H1 (cell line): Measurements from ENCODE around the gene NRL. TPM values are rescaled to one million over a fixed set of nuclear protein-coding genes. Genes with fewer than 3 reads are reported as not detected.

ENCODE experiments used
- CTCF ChIA-PET: fragments of 300-600 bp; sonication (Branson Sonifier 250); formaldehyde crosslinking; loops from one replicate; lab custom pipeline; 2021; ENCODE audit not compliant: partially characterized antibody; lab: Charles Lee
- POLR2A ChIA-PET: fragments of 300-600 bp; sonication (Branson Sonifier 250); formaldehyde crosslinking; loops from one replicate; lab custom pipeline; 2021; ENCODE audit warnings: inconsistent platforms; ENCODE audit not compliant: partially characterized antibody; lab: Charles Lee
- DNase-seq, 2 experiments: peaks; one replicate each; pipeline versions ENCODE4 v3.0.0 to v3.0.0-alpha.2; 2010 to 2022; ENCODE audit warnings: low spot score in 2 of 2, low read depth in 1 of 2, mixed read lengths in 1 of 2
- FAIRE-seq: peaks from 2 replicates; lab custom pipeline; 2011; peaks lifted over from hg19 to GRCh38; lab: Jason Lieb, UNC
- H2AFZ ChIP-seq: 2 replicates; pipeline ENCODE4 v1.8.1; 2012; ENCODE audit warnings: low read length, inconsistent platforms
- H2AK5ac ChIP-seq: 2 replicates; pipeline ENCODE4 v1.6.1; 2013; ENCODE audit warnings: low read depth, low read length
- H2BK120ac ChIP-seq: replicated peaks from 2 replicates; pipeline ENCODE3; 2013; ENCODE audit warnings: low read depth, low read length, inconsistent platforms
- H2BK12ac ChIP-seq: 2 replicates; pipeline ENCODE4 v1.6.1; 2013; ENCODE audit warnings: low read depth, low read length
- H2BK15ac ChIP-seq: 2 replicates; pipeline ENCODE4 v1.6.1; 2013; ENCODE audit warnings: low read length
- H2BK20ac ChIP-seq: 2 replicates; pipeline ENCODE4 v1.6.1; 2013; ENCODE audit warnings: low read length
- H2BK5ac ChIP-seq: 2 replicates; pipeline ENCODE4 v1.6.1; 2013; ENCODE audit warnings: low read depth, low read length
- H3K14ac ChIP-seq: 2 replicates; pipeline ENCODE4 v1.6.1; 2013; ENCODE audit warnings: inconsistent platforms; ENCODE audit not compliant: insufficient read length
- H3K18ac ChIP-seq: 2 replicates; pipeline ENCODE4 v1.6.1; 2013; ENCODE audit warnings: low read length; ENCODE audit errors: extremely low read depth
- H3K23ac ChIP-seq: 2 replicates; pipeline ENCODE4 v1.6.1; 2013; ENCODE audit warnings: inconsistent platforms; ENCODE audit not compliant: insufficient read length
- H3K23me2 ChIP-seq: 2 replicates; pipeline ENCODE4 v1.6.1; 2013; ENCODE audit warnings: low read depth, low read length
- H3K27ac ChIP-seq: 2 replicates; pipeline ENCODE4 v1.6.1; 2011; ENCODE audit warnings: low read depth, low read length, inconsistent platforms
- H3K27me3 ChIP-seq, 4 experiments: replicated peaks in 1 of 4; 1 replicate in 1 of 4; 2 replicates in 3 of 4; pipeline versions ENCODE4 v1.6.1 to v1.8.1; 2011 to 2013; ENCODE audit warnings: low read length in 3 of 4, mild to moderate bottlenecking in 3 of 4, inconsistent platforms in 2 of 4, mixed read lengths in 2 of 4, moderate library complexity in 1 of 4; ENCODE audit not compliant: control insufficient read depth in 3 of 4, insufficient read depth in 3 of 4; ENCODE audit errors: extremely low read depth in 1 of 4
- H3K36me3 ChIP-seq, 4 experiments: 2 replicates each; pipeline versions ENCODE4 v1.6.1 to v1.8.1; 2011 to 2013; ENCODE audit warnings: mild to moderate bottlenecking in 4 of 4, low read length in 3 of 4, moderate library complexity in 2 of 4, control low read depth in 1 of 4, inconsistent platforms in 1 of 4; ENCODE audit not compliant: insufficient read depth in 4 of 4, control insufficient read depth in 2 of 4
- H3K4ac ChIP-seq: replicated peaks from 2 replicates; pipeline ENCODE3; 2013; ENCODE audit warnings: low read length, low read depth, mixed read lengths, inconsistent platforms; ENCODE audit not compliant: insufficient read length
- H3K4me1 ChIP-seq, 4 experiments: replicated peaks in 1 of 4; 1 replicate in 1 of 4; 2 replicates in 3 of 4; pipeline versions ENCODE4 v1.6.1 to v1.8.1; 2011 to 2013; ENCODE audit warnings: low read length in 3 of 4, inconsistent platforms in 2 of 4, mixed read lengths in 1 of 4; ENCODE audit not compliant: insufficient read depth in 4 of 4, control insufficient read depth in 3 of 4
- H3K4me2 ChIP-seq, 2 experiments: 2 replicates each; pipeline versions ENCODE4 v1.6.1 to v1.8.1; 2011 to 2013; ENCODE audit warnings: low read depth in 2 of 2, low read length in 2 of 2, control low read depth in 1 of 2, inconsistent platforms in 1 of 2, mild to moderate bottlenecking in 1 of 2; ENCODE audit not compliant: insufficient read depth in 1 of 2
- H3K4me3 ChIP-seq, 4 experiments: fragments of 200-600, 300-600 bp in 1 of 4; sonication (generic), shearing (Covaris generic), sonication (Bioruptor Twin) in 1 of 4; 2 replicates each; pipeline versions ENCODE4 v1.5.1 to v1.8.1; 2011 to 2016; ENCODE audit warnings: low read length in 4 of 4, low read depth in 3 of 4, control low read depth in 2 of 4, inconsistent platforms in 2 of 4, mild to moderate bottlenecking in 2 of 4, mixed read lengths in 1 of 4, moderate library complexity in 1 of 4; ENCODE audit not compliant: insufficient read depth in 2 of 4; ENCODE audit errors: extremely low read depth in 1 of 4
- H3K56ac ChIP-seq: replicated peaks from 2 replicates; pipeline ENCODE3; 2013; ENCODE audit warnings: low read depth, mild to moderate bottlenecking, mixed read lengths, low read length, inconsistent platforms; ENCODE audit not compliant: insufficient read length
- H3K79me1 ChIP-seq: 2 replicates; pipeline ENCODE4 v1.6.1; 2013; ENCODE audit warnings: low read depth, low read length, control low read depth
- H3K79me2 ChIP-seq, 2 experiments: 2 replicates each; pipeline versions ENCODE4 v1.6.1 to v1.8.1; 2012 to 2013; ENCODE audit warnings: low read length in 2 of 2, mild to moderate bottlenecking in 2 of 2, inconsistent platforms in 1 of 2; ENCODE audit not compliant: insufficient read depth in 2 of 2, control insufficient read depth in 1 of 2
- H3K9ac ChIP-seq, 4 experiments: replicated peaks in 1 of 4; 1 replicate in 1 of 4; 2 replicates in 3 of 4; pipeline versions ENCODE4 v1.6.1 to v1.8.1; 2011 to 2013; ENCODE audit warnings: low read depth in 3 of 4, low read length in 3 of 4, control low read depth in 2 of 4, mild to moderate bottlenecking in 2 of 4, moderate library complexity in 2 of 4, inconsistent platforms in 1 of 4; ENCODE audit errors: extremely low read depth in 1 of 4
- H3K9me3 ChIP-seq, 2 experiments: 2 replicates each; pipeline versions ENCODE4 v1.6.1 to v1.8.1; 2012 to 2013; ENCODE audit warnings: mild to moderate bottlenecking in 2 of 2, moderate library complexity in 2 of 2, control low read depth in 1 of 2, inconsistent platforms in 1 of 2, low read depth in 1 of 2, low read length in 1 of 2, mixed read lengths in 1 of 2; ENCODE audit not compliant: insufficient read depth in 2 of 2
- H4K20me1 ChIP-seq, 2 experiments: replicated peaks in 1 of 2; 2 replicates each; pipeline versions ENCODE3 to v1.8.1; 2011 to 2013; ENCODE audit warnings: inconsistent platforms in 2 of 2, low read length in 2 of 2, mild to moderate bottlenecking in 1 of 2; ENCODE audit not compliant: insufficient read depth in 2 of 2, control insufficient read depth in 1 of 2
- H4K5ac ChIP-seq: 2 replicates; pipeline ENCODE4 v1.6.1; 2013; ENCODE audit warnings: low read length, low read depth, mixed read lengths, inconsistent platforms; ENCODE audit not compliant: insufficient read length
- H4K8ac ChIP-seq: 2 replicates; pipeline ENCODE4 v1.8.0; 2013; ENCODE audit warnings: mild to moderate bottlenecking, moderate library complexity, low read length, inconsistent platforms; ENCODE audit not compliant: insufficient read depth; ENCODE audit errors: extremely low read depth
- H4K91ac ChIP-seq: replicated peaks from 2 replicates; pipeline ENCODE3; 2013; ENCODE audit warnings: low read length, mixed read lengths, inconsistent platforms; ENCODE audit not compliant: insufficient read length
- FOSL1 ChIP-seq: IDR thresholded peaks from 2 replicates; pipeline ENCODE4 v1.6.1; 2011; ENCODE audit warnings: mild to moderate bottlenecking, low read depth, low read length, moderate library complexity; ENCODE audit not compliant: insufficient read depth
- TEAD4 ChIP-seq: IDR thresholded peaks from 2 replicates; pipeline ENCODE4 v1.6.1; 2012; ENCODE audit warnings: low read depth, low read length, inconsistent platforms, mixed read lengths
- WGBS, 2 experiments: shearing (Covaris generic) in 1 of 2; methylation state at CpG; one replicate each; pipeline versions ENCODE4 v1.1.6 to v1.1.7; 2013 to 2015; ENCODE audit warnings: low lambda C conversion rate in 2 of 2, mixed read lengths in 2 of 2, inconsistent platforms in 1 of 2, low coverage in 1 of 2, missing lambda C conversion rate in 1 of 2; ENCODE audit not compliant: insufficient replicate concordance in 2 of 2, insufficient coverage in 1 of 2, insufficient read length in 1 of 2; ENCODE audit errors: extremely low coverage in 1 of 2, missing lambda C conversion rate in 1 of 2; 5-methylcytosine and 5-hydroxymethylcytosine counted together
- polyA plus RNA-seq, 7 experiments: library from polyadenylated mRNA; depleted of rRNA in 3 of 7; stranded (reverse) in 5 of 7; unstranded in 2 of 7; fragments of >200 nt in 5 of 7; fragments of 200-250 nt in 2 of 7; gene quantifications; 1 replicate in 5 of 7; 2 replicates in 1 of 7; 4 replicates in 1 of 7; pipeline versions ENCODE4 v1.2.1 to v1.2.3, GENCODE V29; 2011 to 2013; ENCODE audit warnings: missing spikeins in 2 of 7, mixed read lengths in 2 of 7
- total RNA-seq: library from RNA; stranded (reverse); fragmentation: NEBNext Ultra II Directional; extraction: Animal tissue kit (Norgen Biotek cat#: 25700); gene quantifications from 2 replicates; pipeline ENCODE4 v1.2.1, GENCODE V29; 2021

Gene NRL
- total and polyA plus RNA-seq, 2 of the 8 experiments (the other 6 are each of a cell fraction or from before 2014, with no cell fraction given), result 1.1 to 2.2 TPM

DNA sequence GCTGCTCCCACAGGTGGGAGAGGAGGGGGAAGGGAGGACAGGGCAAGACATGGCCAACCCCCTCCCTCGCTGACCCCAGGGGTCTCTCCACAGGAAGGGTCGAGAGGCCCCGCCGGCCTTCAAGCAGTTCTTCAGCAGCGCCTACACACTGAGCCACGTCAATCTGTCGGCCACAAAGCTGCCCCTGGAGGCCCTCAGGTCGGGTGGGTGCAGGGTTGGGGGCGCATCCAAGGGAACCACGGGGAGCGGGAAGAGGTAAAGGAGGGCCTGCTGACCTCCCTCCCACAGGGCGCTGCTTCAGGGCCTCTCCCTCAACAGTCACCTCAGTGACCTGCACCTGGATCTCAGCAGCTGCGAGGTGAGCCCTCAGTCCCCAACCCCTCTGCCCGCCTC lies 56.9 kb downstream of the NRL start:
- Histone ChIP-seq H3K36me3 (no peaks in the 10 kb centered on the region; a peak in 1 of 8 replicates), H3K56ac (no peak overlapping the region), H2BK5ac (no peak overlapping the region; the same call in 1 of the 2 replicates), H3K14ac (no peak overlapping the region), H3K4me2 (no peak overlapping the region), H2BK120ac (no peak overlapping the region), H3K9ac (no peak overlapping the region), H4K5ac (no peak overlapping the region), H3K27ac (no peak overlapping the region), H3K23me2 (no peaks in the 10 kb centered on the region), H2BK12ac (no peak overlapping the region), H3K79me1 (no peaks in the 10 kb centered on the region), H3K4me3 (no peak overlapping the region), H2BK20ac (no peak overlapping the region), H4K20me1 (peaks cover 0 to 2% of the 10 kb centered on the region in 2 experiments), H4K8ac (no peak overlapping the region), H3K18ac (no peak overlapping the region; the same call in 1 of the 2 replicates), H3K4me1 (peaks cover 0 to 3% (median 0%) of the 10 kb centered on the region in 4 experiments; a peak in 1 of 7 replicates), H3K4ac (no peak overlapping the region), H3K23ac (no peak overlapping the region), H2AFZ (no peak overlapping the region), H2AK5ac (no peak overlapping the region), H3K27me3 (no peaks in the 10 kb centered on the region), H3K9me3 (no peaks in the 10 kb centered on the region), H3K79me2 (no peaks in the 10 kb centered on the region), H2BK15ac (no peak overlapping the region), H4K91ac (no peak overlapping the region)
- CTCF ChIA-PET, result interaction anchor here (0.7 to 9.6 kb wide), 36 partner anchors 9 to 374 kb away, joined by 3 to 234 read pairs (median 4); partner anchors contain the start of genes CIDEB, CPNE6, DCAF11 and DHRS4L2
- POLR2A ChIA-PET, result interaction anchor here (0.5 to 6.5 kb wide), 17 partner anchors 11 to 130 kb away, joined by 3 to 97 read pairs (median 5); partner anchors contain the start of genes CPNE6, EMC9, PCK2 and PSME2
- DNase-seq (no peak), FAIRE-seq (no peak)
- 93% methylated on average over 10 of the region's 14 CpGs; no CpG with 5 or more reads in 1 of the 2 experiments for WGBS, 2 experiments
- TF ChIP-seq TEAD4 (no peak), FOSL1 (no peak)
